ENCODE data around the gene CORO6.

CORO6 gene

DNA sequence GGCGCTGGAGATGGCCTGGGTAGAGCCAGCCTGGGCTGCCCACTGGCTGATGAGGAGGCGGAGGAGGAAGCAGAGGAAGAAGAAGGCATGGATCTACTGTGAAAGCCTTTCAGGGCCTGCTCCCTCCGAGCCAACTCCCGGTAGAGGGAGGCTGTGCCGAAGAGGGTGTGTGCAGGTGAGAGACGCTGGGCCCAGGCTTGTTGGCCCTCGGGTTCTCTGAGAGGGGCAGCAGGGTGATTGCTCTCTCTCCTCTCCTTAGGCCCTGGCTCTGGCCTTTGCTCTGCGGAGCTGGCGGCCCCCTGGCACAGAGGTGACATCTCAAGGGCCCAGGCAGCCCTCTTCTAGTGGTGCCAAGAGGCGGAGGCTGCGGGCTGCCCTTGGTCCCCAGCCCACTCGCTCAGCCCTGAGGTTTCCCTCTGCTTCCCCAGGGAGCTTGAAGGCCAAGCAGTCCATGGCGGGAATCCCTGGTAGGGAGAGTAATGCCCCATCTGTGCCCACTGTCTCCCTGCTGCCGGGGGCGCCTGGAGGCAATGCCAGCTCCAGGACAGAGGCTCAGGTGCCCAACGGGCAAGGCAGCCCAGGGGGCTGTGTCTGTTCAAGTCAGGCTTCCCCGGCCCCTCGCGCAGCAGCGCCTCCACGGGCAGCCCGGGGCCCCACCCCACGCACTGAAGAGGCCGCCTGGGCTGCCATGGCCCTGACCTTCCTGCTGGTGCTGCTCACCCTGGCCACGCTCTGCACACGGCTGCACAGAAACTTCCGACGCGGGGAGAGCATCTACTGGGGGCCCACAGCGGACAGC is 50.6 kb downstream of the CORO6 start:
- peak overlapping the region; percentile 64 for H3K18ac ChIP-seq (ENCODE audit: low read length)
- H3K4me1 ChIP-seq (ENCODE audit: control insufficient read depth in 2 of 2, insufficient read depth in 1 of 2, low read depth in 1 of 2, low read length in 2 of 2), result peaks cover 4 to 13% of the 10 kb centered on the region in 2 donors
- peak overlapping the region; percentile 49 for H3K4me2 ChIP-seq (ENCODE audit: insufficient read depth, low read length, poor library complexity, severe bottlenecking)
- no peak overlapping the region for H4K8ac ChIP-seq (ENCODE audit: low read depth, low read length)
- H3K79me1 ChIP-seq (ENCODE audit: low read depth, low read length), result peaks cover 9% of the 10 kb centered on the region
- H3K27me3 ChIP-seq (ENCODE audit: control insufficient read depth in 3 of 3, insufficient read depth in 3 of 3, low read depth in 1 of 3, low read length in 3 of 3), result peaks cover 0 to 5% (median 0%) of the 10 kb centered on the region in 3 experiments
- H3K9ac ChIP-seq (ENCODE audit: low read depth, low read length, poor library complexity), result peak overlapping the region; percentile 30
- peak overlapping the region; percentile 75 for H2BK5ac ChIP-seq (ENCODE audit: low read length)
- H2AFZ ChIP-seq (ENCODE audit: low read length), result no peak overlapping the region
- no peak for DNase-seq (ENCODE audit: low spot score)
- no peaks in the 10 kb centered on the region for H3K9me3 ChIP-seq (replicated peaks in 1 of 2; ENCODE audit: control insufficient read depth in 2 of 2, insufficient read depth in 1 of 2, low read depth in 1 of 2, low read length in 2 of 2)
- H3K4me3 ChIP-seq (ENCODE audit: low read length in 2 of 2), result no peak overlapping the region
- H3K14ac ChIP-seq (ENCODE audit: low read length), result no peak overlapping the region
- peaks cover 42 to 65% of the 10 kb centered on the region in 2 donors for H3K36me3 ChIP-seq (replicated peaks in 1 of 2; ENCODE audit: control insufficient read depth in 2 of 2, insufficient read depth in 2 of 2, low read length in 2 of 2)
- no peak overlapping the region for H3K27ac ChIP-seq (replicated peaks; ENCODE audit: low read length)
- H2BK12ac ChIP-seq (ENCODE audit: low read length), result peak overlapping the region; percentile 41
- H2BK15ac ChIP-seq (ENCODE audit: low read length), result no peak overlapping the region
- H2AK5ac ChIP-seq (ENCODE audit: low read depth, low read length), result peak overlapping the region; percentile 100
- H2BK120ac ChIP-seq (ENCODE audit: low read depth, low read length), result peak overlapping the region; percentile 28
- peak overlapping the region; percentile 73 for H3K23ac ChIP-seq (ENCODE audit: low read depth, low read length, poor library complexity)
- H3K4ac ChIP-seq (ENCODE audit: low read length), result no peak overlapping the region
- H4K91ac ChIP-seq (ENCODE audit: low read depth, low read length, poor library complexity), result no peak overlapping the region
- WGBS, 2 donors (ENCODE audit: extremely low coverage in 2 of 2, insufficient read length in 2 of 2, insufficient replicate concordance in 1 of 2), result no CpG with 5 or more reads among the region's 30 CpGs

DNA sequence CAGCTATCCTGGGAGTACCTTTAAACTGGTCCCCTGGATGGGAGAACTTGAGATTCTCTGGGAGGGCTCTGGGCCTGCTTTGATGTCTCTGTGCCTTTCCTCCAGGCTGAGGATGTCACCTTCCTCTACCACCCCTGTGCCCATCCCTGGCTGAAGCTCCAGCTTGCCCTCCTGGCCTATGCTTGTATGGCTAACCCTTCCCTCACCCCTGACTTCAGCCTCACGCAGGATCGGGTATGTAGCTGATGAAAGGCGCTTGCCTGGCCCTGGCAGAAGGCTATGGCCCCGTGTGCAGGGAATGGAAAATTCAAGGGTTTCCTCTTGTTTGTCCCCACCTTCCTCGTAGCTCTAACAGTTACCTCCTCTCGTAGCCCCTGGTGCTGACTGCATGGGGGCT is 51.2 kb downstream of the CORO6 start:
- peak overlapping the region; percentile 30 for H3K9ac ChIP-seq (ENCODE audit: low read depth, low read length, poor library complexity)
- no CpG with 5 or more reads among the region's 6 CpGs for WGBS, 2 donors (ENCODE audit: extremely low coverage in 2 of 2, insufficient read length in 2 of 2, insufficient replicate concordance in 1 of 2)
- no peak overlapping the region for H2AFZ ChIP-seq (ENCODE audit: low read length)
- no peak overlapping the region for H3K27ac ChIP-seq (replicated peaks; ENCODE audit: low read length)
- peaks cover 37 to 59% of the 10 kb centered on the region in 2 donors for H3K36me3 ChIP-seq (replicated peaks in 1 of 2; ENCODE audit: control insufficient read depth in 2 of 2, insufficient read depth in 2 of 2, low read length in 2 of 2)
- no peak overlapping the region for H3K14ac ChIP-seq (ENCODE audit: low read length)
- H3K9me3 ChIP-seq (replicated peaks in 1 of 2; ENCODE audit: control insufficient read depth in 2 of 2, insufficient read depth in 1 of 2, low read depth in 1 of 2, low read length in 2 of 2), result no peaks in the 10 kb centered on the region
- H2AK5ac ChIP-seq (ENCODE audit: low read depth, low read length), result peak overlapping the region; percentile 100
- no peak overlapping the region for H2BK5ac ChIP-seq (ENCODE audit: low read length)
- no peak overlapping the region for H4K8ac ChIP-seq (ENCODE audit: low read depth, low read length)
- no peak overlapping the region for H3K4ac ChIP-seq (ENCODE audit: low read length)
- H2BK120ac ChIP-seq (ENCODE audit: low read depth, low read length), result peak overlapping the region; percentile 28
- no peak overlapping the region for H2BK15ac ChIP-seq (ENCODE audit: low read length)
- H3K79me1 ChIP-seq (ENCODE audit: low read depth, low read length), result peaks cover 9% of the 10 kb centered on the region
- no peak overlapping the region for H3K23ac ChIP-seq (ENCODE audit: low read depth, low read length, poor library complexity)
- H3K4me2 ChIP-seq (ENCODE audit: insufficient read depth, low read length, poor library complexity, severe bottlenecking), result no peak overlapping the region
- H4K91ac ChIP-seq (ENCODE audit: low read depth, low read length, poor library complexity), result no peak overlapping the region
- H3K4me3 ChIP-seq (ENCODE audit: low read length in 2 of 2), result no peak overlapping the region
- H3K27me3 ChIP-seq (ENCODE audit: control insufficient read depth in 3 of 3, insufficient read depth in 3 of 3, low read depth in 1 of 3, low read length in 3 of 3), result peaks cover 0 to 8% (median 2%) of the 10 kb centered on the region in 3 experiments
- no peak for DNase-seq (ENCODE audit: low spot score)
- H3K18ac ChIP-seq (ENCODE audit: low read length), result no peak overlapping the region
- H2BK12ac ChIP-seq (ENCODE audit: low read length), result no peak overlapping the region
- peaks cover 4 to 13% of the 10 kb centered on the region in 2 donors for H3K4me1 ChIP-seq (ENCODE audit: control insufficient read depth in 2 of 2, insufficient read depth in 1 of 2, low read depth in 1 of 2, low read length in 2 of 2)

DNA sequence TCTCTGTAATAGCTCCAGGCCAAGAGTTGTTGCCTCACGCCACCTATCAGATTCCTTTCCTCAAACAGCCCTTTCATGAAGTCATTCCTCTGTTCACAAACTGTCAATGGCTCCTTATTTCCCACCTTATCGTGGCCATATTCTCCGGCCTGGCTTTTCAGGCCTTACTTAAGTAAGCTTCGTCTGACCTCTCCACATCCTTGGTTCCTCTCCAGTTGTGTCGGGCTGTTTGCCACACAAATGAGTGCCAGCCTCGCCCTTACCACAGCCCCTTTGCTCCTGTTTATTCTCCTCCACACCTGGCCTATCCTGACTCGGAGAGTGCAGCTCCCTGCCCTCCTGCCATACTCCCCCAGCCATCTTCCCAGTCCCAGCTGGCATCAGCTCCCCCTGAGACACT is 52.2 kb downstream of the CORO6 start:
- Histone ChIP-seq H3K4ac (ENCODE audit: low read length) (no peak overlapping the region), H2BK12ac (ENCODE audit: low read length) (no peak overlapping the region), H3K27ac (replicated peaks; ENCODE audit: low read length) (no peak overlapping the region), H3K9me3 (replicated peaks in 1 of 2; ENCODE audit: control insufficient read depth in 2 of 2, insufficient read depth in 1 of 2, low read depth in 1 of 2, low read length in 2 of 2) (no peaks in the 10 kb centered on the region), H3K14ac (ENCODE audit: low read length) (no peak overlapping the region), H3K18ac (ENCODE audit: low read length) (no peak overlapping the region), H3K79me1 (ENCODE audit: low read depth, low read length) (peaks cover 9% of the 10 kb centered on the region), H3K9ac (ENCODE audit: low read depth, low read length, poor library complexity) (no peak overlapping the region), H3K23ac (ENCODE audit: low read depth, low read length, poor library complexity) (no peak overlapping the region), H2BK120ac (ENCODE audit: low read depth, low read length) (no peak overlapping the region), H4K91ac (ENCODE audit: low read depth, low read length, poor library complexity) (no peak overlapping the region), H4K8ac (ENCODE audit: low read depth, low read length) (no peak overlapping the region), H2BK5ac (ENCODE audit: low read length) (peak overlapping the region; percentile 19), H3K4me2 (ENCODE audit: insufficient read depth, low read length, poor library complexity, severe bottlenecking) (no peak overlapping the region), H3K27me3 (ENCODE audit: control insufficient read depth in 3 of 3, insufficient read depth in 3 of 3, low read depth in 1 of 3, low read length in 3 of 3) (peaks cover 0 to 18% (median 7%) of the 10 kb centered on the region in 3 experiments), H2AK5ac (ENCODE audit: low read depth, low read length) (no peak overlapping the region), H3K36me3 (replicated peaks in 1 of 2; ENCODE audit: control insufficient read depth in 2 of 2, insufficient read depth in 2 of 2, low read length in 2 of 2) (peaks cover 28 to 50% of the 10 kb centered on the region in 2 donors), H2BK15ac (ENCODE audit: low read length) (no peak overlapping the region), H3K4me1 (ENCODE audit: control insufficient read depth in 2 of 2, insufficient read depth in 1 of 2, low read depth in 1 of 2, low read length in 2 of 2) (peaks cover 7 to 18% of the 10 kb centered on the region in 2 donors), H3K4me3 (ENCODE audit: low read length in 2 of 2) (no peak overlapping the region), H2AFZ (ENCODE audit: low read length) (no peak overlapping the region)
- no peak for DNase-seq (ENCODE audit: low spot score)
- WGBS, 2 donors (ENCODE audit: extremely low coverage in 2 of 2, insufficient read length in 2 of 2, insufficient replicate concordance in 1 of 2), result no CpG with 5 or more reads among the region's 7 CpGs

DNA sequence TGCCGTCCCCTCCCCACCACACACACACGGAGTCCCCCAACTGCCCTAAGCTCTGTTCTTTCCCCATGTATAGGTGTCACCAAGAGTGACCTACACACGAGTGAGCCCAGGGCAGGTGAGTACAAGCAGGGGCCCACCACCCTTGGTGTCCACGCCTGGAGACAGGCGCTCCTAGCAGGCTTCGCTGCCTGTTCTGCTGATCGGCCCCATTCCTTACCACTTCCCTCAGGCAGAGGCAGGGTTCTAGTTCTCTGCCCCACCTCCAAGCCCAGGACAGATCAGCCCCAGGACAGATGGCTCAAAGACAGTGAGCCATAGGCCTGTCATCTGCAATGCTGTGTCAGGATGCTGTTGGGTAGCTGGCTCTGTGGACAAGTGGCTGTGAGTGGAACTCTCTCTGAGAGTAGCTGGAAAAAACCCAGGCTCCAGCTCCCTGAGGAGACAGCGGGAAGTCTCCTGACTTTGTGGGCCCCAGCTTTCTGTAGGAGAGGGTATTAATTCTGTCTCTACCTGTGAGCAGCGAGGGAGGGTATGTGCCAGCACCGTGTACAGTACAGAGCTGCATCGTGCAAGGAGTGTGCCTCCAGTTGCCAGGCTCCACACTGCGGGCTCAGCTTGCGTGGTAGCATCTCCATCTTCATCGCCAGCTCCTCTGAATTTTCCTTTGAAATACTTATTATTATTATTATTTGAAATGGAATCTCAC is 53.3 kb downstream of the CORO6 start:
- no peak overlapping the region for H4K8ac ChIP-seq (ENCODE audit: low read depth, low read length)
- peak overlapping the region; percentile 100 for H3K4me2 ChIP-seq (ENCODE audit: insufficient read depth, low read length, poor library complexity, severe bottlenecking)
- H2BK120ac ChIP-seq (ENCODE audit: low read depth, low read length), result peak overlapping the region; percentile 96
- H3K9me3 ChIP-seq (replicated peaks in 1 of 2; ENCODE audit: control insufficient read depth in 2 of 2, insufficient read depth in 1 of 2, low read depth in 1 of 2, low read length in 2 of 2), result no peaks in the 10 kb centered on the region
- peaks cover 18 to 39% of the 10 kb centered on the region in 2 donors for H3K36me3 ChIP-seq (replicated peaks in 1 of 2; ENCODE audit: control insufficient read depth in 2 of 2, insufficient read depth in 2 of 2, low read length in 2 of 2)
- H3K18ac ChIP-seq (ENCODE audit: low read length), result peak overlapping the region; percentile 97
- peak overlapping the region; percentile 49 for H3K14ac ChIP-seq (ENCODE audit: low read length)
- peak overlapping the region; percentile 96 for H2BK5ac ChIP-seq (ENCODE audit: low read length)
- H3K4me1 ChIP-seq (ENCODE audit: control insufficient read depth in 2 of 2, insufficient read depth in 1 of 2, low read depth in 1 of 2, low read length in 2 of 2), result peaks cover 7 to 18% of the 10 kb centered on the region in 2 donors
- peak overlapping the region; percentile 78 to 86 for H3K4me3 ChIP-seq (ENCODE audit: low read length in 2 of 2)
- no peak overlapping the region for H3K4ac ChIP-seq (ENCODE audit: low read length)
- H3K27me3 ChIP-seq (ENCODE audit: control insufficient read depth in 3 of 3, insufficient read depth in 3 of 3, low read depth in 1 of 3, low read length in 3 of 3), result peaks cover 0 to 28% (median 7%) of the 10 kb centered on the region in 3 experiments
- H3K9ac ChIP-seq (ENCODE audit: low read depth, low read length, poor library complexity), result peak overlapping the region; percentile 96
- peaks cover 6% of the 10 kb centered on the region for H3K79me1 ChIP-seq (ENCODE audit: low read depth, low read length)
- no CpG with 5 or more reads among the region's 14 CpGs for WGBS, 2 donors (ENCODE audit: extremely low coverage in 2 of 2, insufficient read length in 2 of 2, insufficient replicate concordance in 1 of 2)
- peak overlapping the region; percentile 97 for H2AFZ ChIP-seq (ENCODE audit: low read length)
- no peak overlapping the region for H4K91ac ChIP-seq (ENCODE audit: low read depth, low read length, poor library complexity)
- no peak overlapping the region for H3K27ac ChIP-seq (replicated peaks; ENCODE audit: low read length)
- H2AK5ac ChIP-seq (ENCODE audit: low read depth, low read length), result peak overlapping the region; percentile 88
- no peak overlapping the region for H2BK12ac ChIP-seq (ENCODE audit: low read length)
- H3K23ac ChIP-seq (ENCODE audit: low read depth, low read length, poor library complexity), result peak overlapping the region; percentile 32
- DNase-seq (ENCODE audit: low spot score), result no peak
- H2BK15ac ChIP-seq (ENCODE audit: low read length), result peak overlapping the region; percentile 92
